Keratinocyte (primary cell): ENCODE measurements around the gene EBNA1BP2. TPM values are rescaled to one million over a fixed set of nuclear protein-coding genes. Genes with fewer than 3 reads are reported as not detected.

Experiments
- DNase-seq: peaks from one replicate; pipeline ENCODE4 v3.0.0-alpha.2; 2011; ENCODE audit warnings: low read depth, missing footprints, low spot score
- FAIRE-seq: peaks from 2 replicates; lab custom pipeline; 2011; peaks lifted over from hg19 to GRCh38; lab: Jason Lieb, UNC
- H2AFZ ChIP-seq: 2 replicates; pipeline ENCODE4 v1.6.0; 2012; ENCODE audit warnings: low read length, control low read depth, inconsistent platforms; ENCODE audit not compliant: control insufficient read depth
- H3K27ac ChIP-seq: 2 replicates; pipeline ENCODE4 v1.5.1; 2011; ENCODE audit warnings: low read length; ENCODE audit not compliant: control insufficient read depth, insufficient read depth
- H3K27me3 ChIP-seq: 3 replicates; pipeline ENCODE4 v1.6.0; 2011; ENCODE audit warnings: low read length; ENCODE audit not compliant: control insufficient read depth, insufficient read depth; ENCODE audit errors: extremely low read depth
- H3K36me3 ChIP-seq, 2 experiments: 2 replicates in 1 of 2; 3 replicates in 1 of 2; pipeline ENCODE4 v1.5.1; 2011; ENCODE audit warnings: low read length in 2 of 2, mild to moderate bottlenecking in 1 of 2; ENCODE audit not compliant: control insufficient read depth in 2 of 2, insufficient read depth in 2 of 2; ENCODE audit errors: extremely low read depth in 1 of 2
- H3K4me1 ChIP-seq: 3 replicates; pipeline ENCODE4 v1.5.1; 2011; ENCODE audit warnings: low read length; ENCODE audit not compliant: control insufficient read depth, insufficient read depth; ENCODE audit errors: extremely low read depth
- H3K4me2 ChIP-seq: 3 replicates; pipeline ENCODE4 v1.6.0; 2011; ENCODE audit warnings: low read depth, low read length; ENCODE audit not compliant: control insufficient read depth, insufficient read depth; ENCODE audit errors: extremely low read depth
- H3K4me3 ChIP-seq, 3 experiments: fragments of 200-600 bp in 1 of 3; sonication (generic) in 1 of 3; 2 replicates in 2 of 3; 3 replicates in 1 of 3; pipeline ENCODE4 v1.5.1; 2011 to 2016; ENCODE audit warnings: low read length in 3 of 3, mild to moderate bottlenecking in 3 of 3, control low read depth in 2 of 3, inconsistent platforms in 1 of 3, low read depth in 1 of 3, mixed read lengths in 1 of 3, mixed run types in 1 of 3, moderate library complexity in 1 of 3; ENCODE audit not compliant: control insufficient read depth in 2 of 3, insufficient read depth in 2 of 3; ENCODE audit errors: extremely low read depth in 1 of 3
- H3K79me2 ChIP-seq: 2 replicates; pipeline ENCODE4 v1.6.0; 2012; ENCODE audit warnings: low read length; ENCODE audit not compliant: control insufficient read depth, insufficient read depth
- H3K9ac ChIP-seq: 3 replicates; pipeline ENCODE4 v1.6.0; 2011; ENCODE audit warnings: low read length; ENCODE audit not compliant: control insufficient read depth, insufficient read depth; ENCODE audit errors: extremely low read depth
- H3K9me1 ChIP-seq: 3 replicates; pipeline ENCODE4 v1.6.0; 2011; ENCODE audit warnings: low read length; ENCODE audit not compliant: control insufficient read depth, insufficient read depth; ENCODE audit errors: extremely low read depth
- H3K9me3 ChIP-seq: 2 replicates; pipeline ENCODE4 v1.5.1; 2012; ENCODE audit warnings: low read depth, low read length; ENCODE audit not compliant: control insufficient read depth
- H4K20me1 ChIP-seq: 3 replicates; pipeline ENCODE4 v1.6.0; 2011; ENCODE audit warnings: low read length; ENCODE audit not compliant: control insufficient read depth, insufficient read depth; ENCODE audit errors: extremely low read depth
- EZH2 ChIP-seq: IDR thresholded peaks from one replicate; pipeline ENCODE4 v1.6.1; 2012; ENCODE audit warnings: inconsistent platforms, mild to moderate bottlenecking, low read length, moderate library complexity
- dilution Hi-C: fragments of 300-500 bp; cut with MboI; formaldehyde crosslinking; loops from one replicate; pipeline ENCODE4 v1.7.0; 2020; ENCODE audit warnings: low sequenced_read_pairs; ENCODE audit not compliant: extremely low pct_ligation_motif_present
- polyA plus RNA-seq, 5 experiments: library from polyadenylated mRNA; depleted of rRNA in 3 of 5; stranded (reverse) in 3 of 5; stranded (forward) in 1 of 5; unstranded in 1 of 5; fragments of >200 nt; gene quantifications; 1 replicate in 1 of 5; 2 replicates in 3 of 5; 3 replicates in 1 of 5; pipeline versions ENCODE4 v1.2.1 to v1.2.3, GENCODE V29; 2011 to 2012; ENCODE audit warnings: missing spikeins in 2 of 5, low read depth in 1 of 5, low replicate concordance in 1 of 5
- TF ChIP-seq, protein P1 (sequence below), 3 experiments: IDR thresholded peaks in 1 of 3; conservative IDR thresholded peaks in 1 of 3; optimal IDR thresholded peaks in 1 of 3; 2 replicates in 2 of 3; 3 replicates in 1 of 3; pipeline versions ENCODE3 to v1.5.1; 2011; ENCODE audit warnings: low read length in 3 of 3, mild to moderate bottlenecking in 3 of 3, moderate library complexity in 2 of 3, control low read depth in 1 of 3, inconsistent platforms in 1 of 3; ENCODE audit not compliant: insufficient read depth in 2 of 3; ENCODE audit errors: extremely low read depth in 1 of 3

EBNA1BP2 gene
- polyA plus RNA-seq, 1 donor (not counting 4 experiments of a cell fraction or from before 2014, with no cell fraction given), result 122 TPM

DNA sequence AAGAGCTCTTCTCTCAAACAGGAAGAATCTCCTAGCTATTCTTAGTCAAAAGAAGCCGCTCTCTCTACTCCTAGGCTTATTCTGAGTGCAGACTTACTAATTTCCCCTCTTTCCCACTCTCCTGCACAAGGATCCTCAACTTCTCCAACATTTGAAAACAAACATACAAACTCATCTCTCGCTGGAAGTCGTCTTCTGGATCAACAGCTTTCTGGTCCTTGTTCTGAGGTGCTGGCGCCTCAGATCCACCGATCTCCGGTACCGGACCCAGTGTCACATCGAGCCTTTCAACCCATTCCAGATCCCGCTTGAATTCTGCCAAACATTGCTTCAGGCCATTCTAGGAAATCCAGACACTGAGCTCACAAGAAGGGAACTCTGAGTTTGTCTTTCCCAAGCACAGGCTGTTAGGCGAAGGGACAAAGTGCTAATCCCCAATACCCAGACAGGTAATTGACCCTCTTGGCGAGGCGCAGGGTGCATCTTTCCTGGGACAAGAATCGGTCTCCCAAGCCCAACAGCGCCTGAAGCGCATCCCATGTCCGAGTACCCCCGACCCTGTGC lies 696 bp downstream of the EBNA1BP2 start:
- Histone ChIP-seq H3K4me2 (peak overlapping the region; percentile 84), H3K27me3 (no peaks in the 10 kb centered on the region), H4K20me1 (peaks cover 5% of the 10 kb centered on the region), H3K4me1 (peaks cover 10% of the 10 kb centered on the region), H3K79me2 (peaks cover 35% of the 10 kb centered on the region), H2AFZ (peak overlapping the region; percentile 95), H3K9me3 (no peaks in the 10 kb centered on the region), H3K4me3 (peak overlapping the region; percentile 79 to 98 (median 96)), H3K9me1 (no peaks in the 10 kb centered on the region), H3K36me3 (peaks cover 17 to 36% of the 10 kb centered on the region in 2 experiments), H3K9ac (peak overlapping the region; percentile 95), H3K27ac (peak overlapping the region; percentile 81)
- DNase-seq (no peak), FAIRE-seq (no peak)
- dilution Hi-C loops, result no loop called here
- TF ChIP-seq, protein P1, sequence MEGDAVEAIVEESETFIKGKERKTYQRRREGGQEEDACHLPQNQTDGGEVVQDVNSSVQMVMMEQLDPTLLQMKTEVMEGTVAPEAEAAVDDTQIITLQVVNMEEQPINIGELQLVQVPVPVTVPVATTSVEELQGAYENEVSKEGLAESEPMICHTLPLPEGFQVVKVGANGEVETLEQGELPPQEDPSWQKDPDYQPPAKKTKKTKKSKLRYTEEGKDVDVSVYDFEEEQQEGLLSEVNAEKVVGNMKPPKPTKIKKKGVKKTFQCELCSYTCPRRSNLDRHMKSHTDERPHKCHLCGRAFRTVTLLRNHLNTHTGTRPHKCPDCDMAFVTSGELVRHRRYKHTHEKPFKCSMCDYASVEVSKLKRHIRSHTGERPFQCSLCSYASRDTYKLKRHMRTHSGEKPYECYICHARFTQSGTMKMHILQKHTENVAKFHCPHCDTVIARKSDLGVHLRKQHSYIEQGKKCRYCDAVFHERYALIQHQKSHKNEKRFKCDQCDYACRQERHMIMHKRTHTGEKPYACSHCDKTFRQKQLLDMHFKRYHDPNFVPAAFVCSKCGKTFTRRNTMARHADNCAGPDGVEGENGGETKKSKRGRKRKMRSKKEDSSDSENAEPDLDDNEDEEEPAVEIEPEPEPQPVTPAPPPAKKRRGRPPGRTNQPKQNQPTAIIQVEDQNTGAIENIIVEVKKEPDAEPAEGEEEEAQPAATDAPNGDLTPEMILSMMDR (optimal IDR thresholded peaks at IDR 0.05 in 1 of 3, IDR thresholded peaks at IDR 0.05 in 1 of 3, conservative IDR thresholded peaks at IDR 0.05 in 1 of 3; ENCODE audit: extremely low read depth in 1 of 3, insufficient read depth in 2 of 3, low read length in 3 of 3), result no peak
- TF ChIP-seq EZH2, result no peak

DNA sequence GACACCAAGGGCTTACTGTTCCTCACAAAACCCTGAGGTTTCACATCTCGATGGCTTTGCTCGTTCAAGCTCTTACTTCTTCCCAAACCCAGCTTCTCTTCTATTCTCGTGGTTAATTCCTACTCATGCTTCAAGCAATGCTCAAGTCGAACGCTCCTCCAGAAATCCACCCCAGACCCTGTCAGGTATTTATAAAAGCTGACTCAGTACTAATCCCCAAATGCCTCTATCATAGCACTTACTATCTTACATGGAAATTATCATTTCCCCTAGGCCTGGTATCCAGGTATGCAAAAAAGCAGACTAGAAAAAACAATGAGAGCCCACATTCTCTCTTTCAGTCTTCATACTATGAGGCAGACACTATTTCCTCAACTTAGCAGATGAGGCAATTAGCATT lies 6.3 kb downstream of the EBNA1BP2 start:
- dilution Hi-C loops, result no loop called here
- no peak overlapping the region for H3K27ac ChIP-seq
- no peak overlapping the region for H2AFZ ChIP-seq
- FAIRE-seq (no peak), DNase-seq (no peak)
- TF ChIP-seq, protein P1 (optimal IDR thresholded peaks at IDR 0.05 in 1 of 3, IDR thresholded peaks at IDR 0.05 in 1 of 3, conservative IDR thresholded peaks at IDR 0.05 in 1 of 3; ENCODE audit: extremely low read depth in 1 of 3, insufficient read depth in 2 of 3, low read length in 3 of 3), result no peak
- no peak for TF ChIP-seq EZH2
- no peaks in the 10 kb centered on the region for H3K9me1 ChIP-seq
- H3K4me1 ChIP-seq, result peaks cover 7% of the 10 kb centered on the region
- no peak overlapping the region for H3K4me2 ChIP-seq
- H3K27me3 ChIP-seq, result no peaks in the 10 kb centered on the region
- no peak overlapping the region for H3K4me3 ChIP-seq
- no peak overlapping the region for H3K9ac ChIP-seq
- no peaks in the 10 kb centered on the region for H3K9me3 ChIP-seq
- peaks cover 30 to 58% of the 10 kb centered on the region in 2 experiments for H3K36me3 ChIP-seq
- peaks cover 5% of the 10 kb centered on the region for H4K20me1 ChIP-seq
- H3K79me2 ChIP-seq, result peaks cover 21% of the 10 kb centered on the region
